Measurements from ENCODE around the gene LTB4R2. TPM values are rescaled to one million over a fixed set of nuclear protein-coding genes. Genes with fewer than 3 reads are reported as not detected.

The LTB4R2 gene
- total and polyA plus RNA-seq, 2 donors (not counting 1 experiment from before 2014, with no cell fraction given): 10.7 to 11.7 TPM

DNA sequence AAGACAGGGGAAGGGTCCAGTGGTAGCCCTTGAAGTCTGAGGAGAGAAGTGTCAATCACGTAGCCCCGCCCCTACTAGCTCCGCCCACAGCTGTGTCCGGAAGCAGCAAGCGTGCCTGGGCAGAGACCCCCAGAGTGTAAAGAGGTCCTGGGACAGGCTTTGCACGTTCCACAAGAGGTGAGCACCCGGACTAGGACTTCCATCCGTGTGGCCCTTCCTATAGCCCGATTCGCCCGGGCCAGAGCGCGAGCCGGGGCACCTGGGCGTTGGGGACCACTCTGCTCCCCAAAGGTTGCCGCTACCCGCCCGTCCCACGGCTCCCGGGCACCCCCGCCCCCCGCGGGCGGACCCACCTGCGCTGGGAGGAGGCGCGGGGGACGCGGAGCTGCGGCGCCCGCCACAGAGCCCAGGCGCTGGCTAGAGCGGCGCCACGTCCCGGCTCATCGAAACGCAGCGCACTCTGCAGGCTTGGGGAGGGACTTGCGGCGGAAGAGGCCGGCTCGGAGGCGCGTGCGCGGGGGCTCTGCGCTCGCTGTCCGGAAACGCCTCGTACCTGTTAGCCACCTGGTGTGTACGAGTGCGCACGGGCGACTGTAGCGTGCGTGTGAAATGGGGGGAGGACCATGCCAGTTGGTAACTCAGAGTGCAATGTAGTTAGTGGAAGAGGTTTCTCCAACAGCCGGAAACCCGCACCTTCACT lies 38.7 kb upstream of the LTB4R2 start, which contains the start of gene RABGGTA:
Gene RABGGTA (minus strand): TSS at position 464 of the 700 bp plus-strand sequence. CDS start 482 bp downstream, outside the sequence.
- Histone ChIP-seq H3K9ac (ENCODE audit: low read length) (peak within 1 kb of the TSS; percentile 90), H3K4me1 (ENCODE audit: control insufficient read depth in 2 of 2, insufficient read depth in 2 of 2, low read length in 2 of 2) (peaks cover 32 to 39% of the 10 kb centered on the region in 2 donors), H3K4me3 (ENCODE audit: control extremely low read depth in 1 of 5, extremely low read depth in 1 of 5, insufficient read depth in 1 of 5, low read depth in 2 of 5, low read length in 4 of 5) (peak within 1 kb of the TSS; percentile 45 to 96 (median 93)), H4K20me1 (ENCODE audit: control insufficient read depth, insufficient read depth, low read length, poor library complexity, severe bottlenecking) (no peaks in the 10 kb centered on the region), H3K79me2 (ENCODE audit: control insufficient read depth, insufficient read depth, low read length) (peaks cover 20% of the 10 kb centered on the region), H3K4me2 (replicated peaks; ENCODE audit: low read depth, low read length, poor library complexity, severe bottlenecking) (peak within 1 kb of the TSS; percentile 86), H3K27ac (ENCODE audit: low read length in 2 of 2) (peak within 1 kb of the TSS; percentile 93 to 97), H3K27me3 (replicated peaks in 1 of 4; ENCODE audit: control extremely low read depth in 1 of 4, control insufficient read depth in 3 of 4, insufficient read depth in 4 of 4, low read length in 3 of 4) (no peaks in the 10 kb centered on the region), H3K36me3 (replicated peaks in 1 of 2; ENCODE audit: control extremely low read depth in 1 of 2, control insufficient read depth in 1 of 2, extremely low read depth in 1 of 2, insufficient read depth in 2 of 2, low read length in 1 of 2) (peaks cover 0 to 30% of the 10 kb centered on the region in 2 experiments), H2AFZ (ENCODE audit: insufficient read depth, low read depth, low read length, poor library complexity, severe bottlenecking) (peak within 1 kb of the TSS; percentile 79), H3K9me3 (ENCODE audit: control extremely low read depth in 1 of 3, control insufficient read depth in 2 of 3, insufficient read depth in 1 of 3, low read length in 2 of 3) (no peaks in the 10 kb centered on the region)
- CTCF ChIA-PET: interaction anchor here (1.0 to 4.2 kb wide), 22 partner anchors 8 to 179 kb away, joined by 3 to 40 read pairs (median 4); partner anchors contain the start of genes CHMP4A, CIDEB, IRF9 and LTB4R
- no peaks in the 10 kb centered on the region for H3K27me3 Mint-ChIP-seq
- intact Hi-C loops (cut with micrococcal nuclease): loop anchor here (1.0 to 10.0 kb wide), 12 partner anchors 8 to 160 kb away; partner anchors contain the start of genes CHMP4A, DCAF11, EMC9 and GMPR2
- peak; percentile 98 for DNase-seq
- TF ChIP-seq, protein P1, sequence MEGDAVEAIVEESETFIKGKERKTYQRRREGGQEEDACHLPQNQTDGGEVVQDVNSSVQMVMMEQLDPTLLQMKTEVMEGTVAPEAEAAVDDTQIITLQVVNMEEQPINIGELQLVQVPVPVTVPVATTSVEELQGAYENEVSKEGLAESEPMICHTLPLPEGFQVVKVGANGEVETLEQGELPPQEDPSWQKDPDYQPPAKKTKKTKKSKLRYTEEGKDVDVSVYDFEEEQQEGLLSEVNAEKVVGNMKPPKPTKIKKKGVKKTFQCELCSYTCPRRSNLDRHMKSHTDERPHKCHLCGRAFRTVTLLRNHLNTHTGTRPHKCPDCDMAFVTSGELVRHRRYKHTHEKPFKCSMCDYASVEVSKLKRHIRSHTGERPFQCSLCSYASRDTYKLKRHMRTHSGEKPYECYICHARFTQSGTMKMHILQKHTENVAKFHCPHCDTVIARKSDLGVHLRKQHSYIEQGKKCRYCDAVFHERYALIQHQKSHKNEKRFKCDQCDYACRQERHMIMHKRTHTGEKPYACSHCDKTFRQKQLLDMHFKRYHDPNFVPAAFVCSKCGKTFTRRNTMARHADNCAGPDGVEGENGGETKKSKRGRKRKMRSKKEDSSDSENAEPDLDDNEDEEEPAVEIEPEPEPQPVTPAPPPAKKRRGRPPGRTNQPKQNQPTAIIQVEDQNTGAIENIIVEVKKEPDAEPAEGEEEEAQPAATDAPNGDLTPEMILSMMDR (IDR thresholded peaks at IDR 0.05): peak; percentile 75
- no peak for TF ChIP-seq EZH2 (IDR thresholded peaks at IDR 0.05; ENCODE audit: borderline replicate concordance, insufficient read depth, low read depth, low read length, poor library complexity, severe bottlenecking)
- peak within 1 kb of the TSS; percentile 94 for H3K27ac Mint-ChIP-seq
- peak; percentile 87 for ATAC-seq (ENCODE audit: low read depth)
- H3K4me1 Mint-ChIP-seq: peaks cover 48% of the 10 kb centered on the region
- WGBS (ENCODE audit: insufficient coverage): under 1% methylated on average over 59 of the region's 61 CpGs
- POLR2A ChIA-PET: interaction anchor here (0.6 to 2.9 kb wide), 19 partner anchors 9 to 711 kb away, joined by 3 to 51 read pairs (median 5); partner anchors contain the start of genes CBLN3, DCAF11, DHRS1 and EMC9
- H3K9me3 Mint-ChIP-seq (ENCODE audit: insufficient read depth): no peaks in the 10 kb centered on the region
- H3K4me3 Mint-ChIP-seq: peak within 1 kb of the TSS; percentile 94

All from B cell (primary cell).